ENCODE measurements around the gene DHX30. TPM values are rescaled to one million over a fixed set of nuclear protein-coding genes. Genes with fewer than 3 reads are reported as not detected.

Gene DHX30
- total RNA-seq, 1 donor from 2014 or later: 49.8 TPM

DNA sequence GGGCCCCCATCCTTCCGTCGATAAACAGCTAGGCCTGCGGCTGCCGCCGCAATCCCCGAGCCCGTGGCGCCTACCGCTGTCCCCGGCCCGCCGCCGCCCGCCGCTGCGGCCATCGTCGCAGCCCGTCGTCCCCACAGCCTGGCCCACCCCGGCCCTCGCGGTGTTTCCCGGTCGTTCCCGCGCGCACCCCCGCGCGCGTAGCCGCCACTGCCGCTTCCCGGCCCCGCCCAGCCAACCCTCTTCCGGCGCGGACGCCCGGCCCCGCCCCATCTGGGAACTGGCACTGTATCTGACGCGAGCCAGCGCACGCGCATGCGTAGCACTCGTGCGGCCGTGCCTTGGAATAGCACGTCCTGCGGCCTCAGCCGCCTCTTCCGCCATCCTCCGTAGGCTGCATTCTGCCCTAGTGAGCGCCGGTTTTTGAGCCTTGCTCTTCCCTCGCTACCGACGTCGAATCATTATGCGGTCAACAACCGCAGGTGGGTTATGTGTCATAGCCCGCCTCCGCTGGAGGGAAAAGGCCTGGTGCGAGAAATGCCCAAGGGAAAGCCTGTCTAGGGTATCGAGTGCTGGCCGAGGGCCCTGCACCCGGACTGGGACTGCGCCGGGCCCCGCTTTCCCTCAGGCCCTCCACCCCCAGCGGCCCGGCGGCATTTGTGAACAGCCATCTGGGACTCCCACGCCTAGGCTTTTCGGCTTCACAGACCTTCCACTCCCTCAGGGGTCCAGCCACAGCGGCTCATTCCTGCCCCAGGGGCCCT lies 21.1 kb upstream of the DHX30 start, which contains the start of gene SMARCC1:
Gene SMARCC1, minus strand, starts transcription at position 209 of the 761 bp plus-strand sequence. Its CDS starts 96 bp downstream, at position 113.
- Histone ChIP-seq H3K27me3 (ENCODE audit: low read depth) (no peaks in the 10 kb centered on the region), H3K36me3 (no peaks in the 10 kb centered on the region), H3K4me3 (peak within 1 kb of the TSS; percentile 94), H3K27ac (replicated peaks) (peak within 1 kb of the TSS; percentile 98), H3K4me1 (peaks cover 54% of the 10 kb centered on the region), H3K9me3 (replicated peaks) (no peaks in the 10 kb centered on the region)
- DNase-seq: peak; percentile 98
- intact Hi-C loops (cut with micrococcal nuclease): no loop called here
- TF ChIP-seq, protein P1, sequence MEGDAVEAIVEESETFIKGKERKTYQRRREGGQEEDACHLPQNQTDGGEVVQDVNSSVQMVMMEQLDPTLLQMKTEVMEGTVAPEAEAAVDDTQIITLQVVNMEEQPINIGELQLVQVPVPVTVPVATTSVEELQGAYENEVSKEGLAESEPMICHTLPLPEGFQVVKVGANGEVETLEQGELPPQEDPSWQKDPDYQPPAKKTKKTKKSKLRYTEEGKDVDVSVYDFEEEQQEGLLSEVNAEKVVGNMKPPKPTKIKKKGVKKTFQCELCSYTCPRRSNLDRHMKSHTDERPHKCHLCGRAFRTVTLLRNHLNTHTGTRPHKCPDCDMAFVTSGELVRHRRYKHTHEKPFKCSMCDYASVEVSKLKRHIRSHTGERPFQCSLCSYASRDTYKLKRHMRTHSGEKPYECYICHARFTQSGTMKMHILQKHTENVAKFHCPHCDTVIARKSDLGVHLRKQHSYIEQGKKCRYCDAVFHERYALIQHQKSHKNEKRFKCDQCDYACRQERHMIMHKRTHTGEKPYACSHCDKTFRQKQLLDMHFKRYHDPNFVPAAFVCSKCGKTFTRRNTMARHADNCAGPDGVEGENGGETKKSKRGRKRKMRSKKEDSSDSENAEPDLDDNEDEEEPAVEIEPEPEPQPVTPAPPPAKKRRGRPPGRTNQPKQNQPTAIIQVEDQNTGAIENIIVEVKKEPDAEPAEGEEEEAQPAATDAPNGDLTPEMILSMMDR (IDR thresholded peaks at IDR 0.05; ENCODE audit: borderline replicate concordance): peak; percentile 2

DNA sequence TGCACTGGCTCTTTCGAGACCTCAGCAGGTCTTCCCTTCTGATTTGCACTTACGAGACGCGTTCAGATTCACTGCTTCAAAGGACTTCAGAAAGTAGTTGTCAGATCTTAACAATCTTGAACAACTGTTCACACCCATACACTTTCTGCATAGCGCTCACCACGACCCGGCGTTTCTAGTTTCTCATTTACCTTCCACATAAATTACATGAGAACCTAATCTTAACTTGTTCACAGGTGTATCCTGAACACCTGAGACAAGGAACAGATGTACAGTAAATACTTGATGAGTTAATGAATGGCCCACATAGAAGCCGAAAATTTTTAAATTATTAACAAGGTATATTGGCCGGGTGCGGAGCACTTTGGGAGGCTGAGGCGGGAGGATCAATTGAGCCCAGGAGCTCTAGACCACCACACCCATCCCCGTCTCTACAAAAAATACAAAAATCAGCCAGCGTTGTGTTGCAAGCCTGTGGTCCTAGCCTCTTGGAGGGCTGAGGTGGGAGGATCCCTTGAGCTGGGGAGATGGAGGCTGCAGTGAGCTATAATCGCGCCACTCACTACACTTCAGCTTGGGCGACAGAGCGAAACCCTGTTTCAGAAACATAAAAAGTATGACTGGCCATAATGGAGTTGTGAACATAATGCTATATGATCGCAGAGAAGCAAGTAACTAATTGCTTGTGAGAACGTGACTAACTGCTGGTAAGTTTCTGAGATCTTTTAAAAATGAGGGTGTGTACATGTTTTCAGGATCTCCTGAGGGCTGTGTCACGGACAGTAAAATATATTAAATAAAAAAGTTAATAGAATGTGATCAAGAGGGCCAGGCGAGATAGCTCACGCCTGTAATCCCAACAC lies 20.3 kb upstream of the DHX30 start:
- Histone ChIP-seq H3K9me3 (replicated peaks) (no peaks in the 10 kb centered on the region), H3K4me1 (peaks cover 51% of the 10 kb centered on the region), H3K27ac (replicated peaks) (peak overlapping the region; percentile 98), H3K27me3 (ENCODE audit: low read depth) (no peaks in the 10 kb centered on the region), H3K36me3 (no peaks in the 10 kb centered on the region), H3K4me3 (peak overlapping the region; percentile 94)
- intact Hi-C loops (cut with micrococcal nuclease): no loop called here
- DNase-seq: no peak
- TF ChIP-seq, protein P1 (IDR thresholded peaks at IDR 0.05; ENCODE audit: borderline replicate concordance): no peak

DNA sequence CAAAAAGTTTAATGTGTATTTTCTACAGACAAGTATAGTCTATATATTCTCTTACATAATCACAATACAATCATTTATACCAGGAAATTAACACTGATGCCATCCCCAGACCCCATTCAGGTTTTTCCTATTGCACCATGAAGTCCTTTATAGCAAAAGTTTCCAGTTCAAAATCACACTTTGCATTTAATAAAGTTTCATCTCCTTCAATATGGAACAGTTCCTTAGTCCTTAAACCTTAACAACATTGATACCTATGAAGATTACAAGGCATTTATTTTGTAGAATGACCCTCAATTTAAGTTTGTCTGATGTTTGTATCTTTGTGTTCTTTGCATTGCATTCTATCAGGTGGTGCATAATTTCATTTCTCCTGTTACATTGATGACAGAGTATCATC lies 19.3 kb upstream of the DHX30 start:
- no peaks in the 10 kb centered on the region for H3K9me3 ChIP-seq (replicated peaks)
- intact Hi-C loops (cut with micrococcal nuclease): no loop called here
- no peak overlapping the region for H3K27ac ChIP-seq (replicated peaks)

DNA sequence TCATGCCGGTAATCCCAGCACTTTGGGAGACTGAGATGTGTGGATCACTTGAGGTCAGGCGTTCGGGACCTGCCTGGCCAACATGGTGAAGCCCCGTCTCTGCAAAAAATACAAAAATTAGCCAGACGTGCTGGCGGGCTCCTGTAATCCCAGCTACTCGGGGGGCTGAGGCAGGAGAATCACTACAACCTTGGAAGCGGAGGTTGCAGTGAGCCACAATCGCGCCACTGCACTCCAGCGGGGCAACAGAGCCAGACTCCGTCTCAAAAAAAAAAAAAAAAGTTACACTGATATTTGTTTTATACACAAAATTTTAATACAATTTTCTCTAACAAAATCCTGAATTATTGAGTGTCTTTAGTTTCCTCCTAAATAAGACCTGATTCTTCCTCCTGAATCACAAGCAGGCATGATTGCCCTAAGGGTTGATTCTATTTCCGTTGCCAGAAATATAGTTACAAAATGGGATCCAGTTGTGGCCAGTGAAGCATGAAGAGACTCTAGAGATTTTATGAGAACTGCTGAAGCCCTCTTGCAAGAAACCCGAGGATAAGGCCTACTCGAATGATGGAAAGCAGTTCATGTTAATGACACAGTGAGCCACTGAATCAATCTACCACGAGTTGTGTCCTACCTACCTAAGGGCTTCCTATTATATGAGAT lies 11.6 kb upstream of the DHX30 start:
- peaks cover 10% of the 10 kb centered on the region for H3K9me3 ChIP-seq (replicated peaks)
- TF ChIP-seq, protein P1 (IDR thresholded peaks at IDR 0.05; ENCODE audit: borderline replicate concordance): no peak
- no peak for DNase-seq
- intact Hi-C loops (cut with micrococcal nuclease): no loop called here
- no peaks in the 10 kb centered on the region for H3K27me3 ChIP-seq (ENCODE audit: low read depth)
- no peak overlapping the region for H3K4me3 ChIP-seq
- H3K27ac ChIP-seq (replicated peaks): no peak overlapping the region
- peaks cover 4% of the 10 kb centered on the region for H3K4me1 ChIP-seq
- no peaks in the 10 kb centered on the region for H3K36me3 ChIP-seq

More for the DNA sequence above, 19.3 kb upstream of the DHX30 start:
- peaks cover 43% of the 10 kb centered on the region for H3K4me1 ChIP-seq
- H3K36me3 ChIP-seq: no peaks in the 10 kb centered on the region
- TF ChIP-seq, protein P1 (IDR thresholded peaks at IDR 0.05; ENCODE audit: borderline replicate concordance): no peak
- no peak for DNase-seq
- H3K4me3 ChIP-seq: no peak overlapping the region
- H3K27me3 ChIP-seq (ENCODE audit: low read depth): no peaks in the 10 kb centered on the region

DNA sequence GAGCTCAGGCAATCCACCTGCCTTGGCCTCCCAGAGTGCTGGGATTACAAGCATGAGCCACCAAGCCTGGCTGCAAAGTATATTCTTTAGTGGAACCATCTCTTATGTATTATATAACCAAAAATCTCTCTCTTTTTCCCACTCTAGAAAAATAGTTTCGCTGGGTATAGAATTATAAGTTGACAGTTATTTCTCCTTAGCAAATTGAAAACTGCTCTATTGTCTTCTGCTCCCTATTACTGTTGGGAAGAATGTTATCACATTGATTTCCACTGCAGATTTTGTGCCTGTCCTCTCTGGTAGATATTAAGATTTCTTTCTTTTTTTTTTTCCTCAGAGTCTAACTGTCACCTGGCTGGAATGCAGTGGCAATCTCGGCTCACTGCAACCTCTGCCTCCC lies 10.2 kb upstream of the DHX30 start:
- no peak for DNase-seq
- intact Hi-C loops (cut with micrococcal nuclease): no loop called here
- Histone ChIP-seq H3K27me3 (ENCODE audit: low read depth) (no peaks in the 10 kb centered on the region), H3K4me3 (no peak overlapping the region), H3K36me3 (no peaks in the 10 kb centered on the region), H3K9me3 (replicated peaks) (peaks cover 10% of the 10 kb centered on the region), H3K27ac (replicated peaks) (no peak overlapping the region), H3K4me1 (peaks cover 4% of the 10 kb centered on the region)
- TF ChIP-seq, protein P1 (IDR thresholded peaks at IDR 0.05; ENCODE audit: borderline replicate concordance): no peak

Measured in left ventricle myocardium inferior (tissue), 1 donor.